Gastroesophageal sphincter (tissue), 3 donors: Measurements from ENCODE around the gene GAREM1.

Source experiments
- EP300 ChIP-seq: sonication (generic); formaldehyde crosslinking; IDR thresholded peaks from one replicate; pipeline ENCODE4 v1.6.1; 2017; ENCODE audit warnings: antibody characterized with exemption, mild to moderate bottlenecking
- POLR2A ChIP-seq, 2 donors: fragments of 450-650 bp; IDR thresholded peaks; one replicate each; pipeline ENCODE4 v1.6.1; 2017; ENCODE audit warnings: antibody characterized with exemption in 2 of 2, mild to moderate bottlenecking in 2 of 2, moderate library complexity in 1 of 2
- POLR2AphosphoS5 ChIP-seq: sonication (generic); formaldehyde crosslinking; IDR thresholded peaks from one replicate; pipeline ENCODE4 v1.6.1; 2017; ENCODE audit warnings: antibody characterized with exemption
- TF ChIP-seq, protein P1 (sequence below), 4 experiments: fragments of 200-600 bp in 2 of 4; fragments of 450-650 bp in 2 of 4; sonication (generic) in 1 of 4; IDR thresholded peaks; one replicate each; pipeline ENCODE4 v1.5.1; 2017 to 2019; ENCODE audit warnings: antibody characterized with exemption in 4 of 4, mild to moderate bottlenecking in 2 of 4, moderate library complexity in 2 of 4

DNA sequence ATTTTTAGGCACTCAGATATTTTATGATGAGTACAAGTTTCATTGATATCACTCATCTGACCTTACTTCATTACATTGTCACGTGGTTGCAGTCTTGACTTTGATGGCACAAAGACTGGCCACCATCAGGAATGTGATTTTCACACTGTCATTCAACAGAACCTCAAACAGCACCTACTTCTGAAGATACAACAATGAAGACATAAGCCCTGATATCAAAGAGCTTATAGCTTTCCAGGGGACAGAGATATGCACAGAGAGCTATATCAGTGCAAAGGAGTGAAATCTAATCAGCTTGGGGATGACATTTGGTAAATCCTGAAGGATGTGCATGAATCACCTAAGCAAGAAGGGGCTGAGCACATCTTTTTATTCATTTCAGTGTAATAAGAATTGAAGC lies 208.6 kb downstream of the GAREM1 start:
- TF ChIP-seq, protein P1, sequence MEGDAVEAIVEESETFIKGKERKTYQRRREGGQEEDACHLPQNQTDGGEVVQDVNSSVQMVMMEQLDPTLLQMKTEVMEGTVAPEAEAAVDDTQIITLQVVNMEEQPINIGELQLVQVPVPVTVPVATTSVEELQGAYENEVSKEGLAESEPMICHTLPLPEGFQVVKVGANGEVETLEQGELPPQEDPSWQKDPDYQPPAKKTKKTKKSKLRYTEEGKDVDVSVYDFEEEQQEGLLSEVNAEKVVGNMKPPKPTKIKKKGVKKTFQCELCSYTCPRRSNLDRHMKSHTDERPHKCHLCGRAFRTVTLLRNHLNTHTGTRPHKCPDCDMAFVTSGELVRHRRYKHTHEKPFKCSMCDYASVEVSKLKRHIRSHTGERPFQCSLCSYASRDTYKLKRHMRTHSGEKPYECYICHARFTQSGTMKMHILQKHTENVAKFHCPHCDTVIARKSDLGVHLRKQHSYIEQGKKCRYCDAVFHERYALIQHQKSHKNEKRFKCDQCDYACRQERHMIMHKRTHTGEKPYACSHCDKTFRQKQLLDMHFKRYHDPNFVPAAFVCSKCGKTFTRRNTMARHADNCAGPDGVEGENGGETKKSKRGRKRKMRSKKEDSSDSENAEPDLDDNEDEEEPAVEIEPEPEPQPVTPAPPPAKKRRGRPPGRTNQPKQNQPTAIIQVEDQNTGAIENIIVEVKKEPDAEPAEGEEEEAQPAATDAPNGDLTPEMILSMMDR (IDR thresholded peaks at IDR 0.05) = no peak
- TF ChIP-seq EP300 = no peak
- TF ChIP-seq POLR2A (IDR thresholded peaks at IDR 0.05) = no peak
- no peak for TF ChIP-seq POLR2AphosphoS5
